Measurements from ENCODE around the gene MYO3B.

MYO3B gene

GRCh38 chr2:170492010-170492409, 314.1 kb downstream of the MYO3B start:
- DNase-seq, result no peak

GRCh38 chr2:170493426-170494097, 315.6 kb downstream of the MYO3B start:
- DNase-seq, result no peak

GRCh38 chr2:170495896-170496295, 317.9 kb downstream of the MYO3B start:
- no peak for DNase-seq

- DNase-seq, result peak; percentile 36 to 80
Measured at GRCh38 chr2:170498619-170499018, 320.7 kb downstream of the MYO3B start.

GRCh38 chr2:170500104-170500503, 322.2 kb downstream of the MYO3B start:
- peak; percentile 45 to 65 for DNase-seq

- peak; percentile 15 to 61 for DNase-seq
Measured at GRCh38 chr2:170500770-170501169, 322.8 kb downstream of the MYO3B start.

- DNase-seq, result no peak
Measured at GRCh38 chr2:170501421-170502043, 323.6 kb downstream of the MYO3B start.

GRCh38 chr2:170502361-170503130, 324.6 kb downstream of the MYO3B start:
- DNase-seq, result peak in 1 of 2 experiments; percentile 51

- no peak for DNase-seq
Measured at GRCh38 chr2:170503563-170503962, 325.6 kb downstream of the MYO3B start.

- no peak for DNase-seq
Measured at GRCh38 chr2:170503971-170504809, 326.2 kb downstream of the MYO3B start.

GRCh38 chr2:170504810-170505145, 326.8 kb downstream of the MYO3B start:
- no peak for DNase-seq

- no peak for DNase-seq
Measured at GRCh38 chr2:170505631-170506275, 327.8 kb downstream of the MYO3B start.

- peak in 1 of 2 experiments; percentile 49 for DNase-seq
Measured at GRCh38 chr2:170509452-170510193, 331.7 kb downstream of the MYO3B start.

GRCh38 chr2:170512266-170512665, 334.3 kb downstream of the MYO3B start:
- DNase-seq, result peak in 1 of 2 experiments; percentile 51

GRCh38 chr2:170514140-170514539, 336.2 kb downstream of the MYO3B start:
- DNase-seq, result no peak

- DNase-seq, result no peak
Measured at GRCh38 chr2:170517538-170517937, 339.6 kb downstream of the MYO3B start.

- DNase-seq, result no peak
Measured at GRCh38 chr2:170518911-170519310, 341.0 kb downstream of the MYO3B start.

GRCh38 chr2:170521299-170521698, 343.4 kb downstream of the MYO3B start:
- no peak for DNase-seq

- DNase-seq, result no peak
Measured at GRCh38 chr2:170523506-170523905, 345.6 kb downstream of the MYO3B start.

- peak in 1 of 2 experiments; percentile 21 for DNase-seq
Measured at GRCh38 chr2:170524828-170525565, 347.1 kb downstream of the MYO3B start.

- no peak for DNase-seq
Measured at GRCh38 chr2:170525566-170525900, 347.6 kb downstream of the MYO3B start.
